Measurements from ENCODE around the gene SLC31A1.
"Not testable (repeated sequence)": the region's sequence is repeated elsewhere in the genome, so short reads cannot be mapped to it uniquely, and the experiment has no call there.

SLC31A1 gene

GRCh38 chr9:113289091-113289490 is 67.7 kb downstream of the SLC31A1 start:
- H3K4me3 ChIP-seq (ENCODE audit: low read length) = no peak overlapping the region
- H3K27me3 ChIP-seq (ENCODE audit: insufficient read depth, low read length) = no peaks in the 10 kb centered on the region
- no peaks in the 10 kb centered on the region for H3K4me1 ChIP-seq (ENCODE audit: insufficient read depth, low read length)
- no peaks in the 10 kb centered on the region for H3K9me3 ChIP-seq (ENCODE audit: low read length)
- peaks cover 88% of the 10 kb centered on the region for H3K36me3 ChIP-seq (ENCODE audit: insufficient read depth, low read length)
- H2AFZ ChIP-seq (ENCODE audit: low read depth, low read length) = no peak overlapping the region

GRCh38 chr9:113290052-113290607 is 68.8 kb downstream of the SLC31A1 start:
- Histone ChIP-seq H2AFZ (ENCODE audit: low read depth, low read length) (no peak overlapping the region), H3K36me3 (ENCODE audit: insufficient read depth, low read length) (peaks cover 80% of the 10 kb centered on the region), H3K27me3 (ENCODE audit: insufficient read depth, low read length) (no peaks in the 10 kb centered on the region)

GRCh38 chr9:113293285-113293878 is 72.0 kb downstream of the SLC31A1 start:
- no peaks in the 10 kb centered on the region for H3K9me3 ChIP-seq (ENCODE audit: low read length)
- H3K36me3 ChIP-seq (ENCODE audit: insufficient read depth, low read length) = peaks cover 54% of the 10 kb centered on the region
- no peak overlapping the region for H2AFZ ChIP-seq (ENCODE audit: low read depth, low read length)

More at GRCh38 chr9:113290052-113290607, 68.8 kb downstream of the SLC31A1 start:
- Histone ChIP-seq H3K4me3 (ENCODE audit: low read length) (no peak overlapping the region), H3K9me3 (ENCODE audit: low read length) (no peaks in the 10 kb centered on the region), H3K4me1 (ENCODE audit: insufficient read depth, low read length) (no peaks in the 10 kb centered on the region)

GRCh38 chr9:113296247-113296646 is 74.9 kb downstream of the SLC31A1 start:
- H3K27me3 ChIP-seq (ENCODE audit: insufficient read depth, low read length); H3K4me1 ChIP-seq (ENCODE audit: insufficient read depth, low read length); H2AFZ ChIP-seq (ENCODE audit: low read depth, low read length); H3K9me3 ChIP-seq (ENCODE audit: low read length); H3K4me3 ChIP-seq (ENCODE audit: low read length): not testable (repeated sequence)
- peaks cover 29% of the 10 kb centered on the region for H3K36me3 ChIP-seq (ENCODE audit: insufficient read depth, low read length)

More at GRCh38 chr9:113293285-113293878, 72.0 kb downstream of the SLC31A1 start:
- Histone ChIP-seq H3K4me3 (ENCODE audit: low read length) (no peak overlapping the region), H3K4me1 (ENCODE audit: insufficient read depth, low read length) (no peaks in the 10 kb centered on the region), H3K27me3 (ENCODE audit: insufficient read depth, low read length) (no peaks in the 10 kb centered on the region)

GRCh38 chr9:113296796-113297558 is 75.6 kb downstream of the SLC31A1 start:
- Histone ChIP-seq H3K27me3 (ENCODE audit: insufficient read depth, low read length) (no peaks in the 10 kb centered on the region), H3K4me1 (ENCODE audit: insufficient read depth, low read length) (no peaks in the 10 kb centered on the region), H2AFZ (ENCODE audit: low read depth, low read length) (no peak overlapping the region), H3K9me3 (ENCODE audit: low read length) (no peaks in the 10 kb centered on the region), H3K4me3 (ENCODE audit: low read length) (no peak overlapping the region), H3K36me3 (ENCODE audit: insufficient read depth, low read length) (peaks cover 21% of the 10 kb centered on the region)

- peaks cover 8% of the 10 kb centered on the region for H3K36me3 ChIP-seq (ENCODE audit: insufficient read depth, low read length)
- H3K27me3 ChIP-seq (ENCODE audit: insufficient read depth, low read length) = no peaks in the 10 kb centered on the region
- H3K9me3 ChIP-seq (ENCODE audit: low read length) = no peaks in the 10 kb centered on the region
- H3K4me3 ChIP-seq (ENCODE audit: low read length) = no peak overlapping the region
- no peaks in the 10 kb centered on the region for H3K4me1 ChIP-seq (ENCODE audit: insufficient read depth, low read length)
- no peak overlapping the region for H2AFZ ChIP-seq (ENCODE audit: low read depth, low read length)
Observed at GRCh38 chr9:113298311-113298710, 77.0 kb downstream of the SLC31A1 start.

- peaks cover 2% of the 10 kb centered on the region for H3K36me3 ChIP-seq (ENCODE audit: insufficient read depth, low read length)
- no peaks in the 10 kb centered on the region for H3K9me3 ChIP-seq (ENCODE audit: low read length)
- H3K4me3 ChIP-seq (ENCODE audit: low read length) = no peak overlapping the region
- H3K27me3 ChIP-seq (ENCODE audit: insufficient read depth, low read length) = no peaks in the 10 kb centered on the region
- no peak overlapping the region for H2AFZ ChIP-seq (ENCODE audit: low read depth, low read length)
- no peaks in the 10 kb centered on the region for H3K4me1 ChIP-seq (ENCODE audit: insufficient read depth, low read length)
Observed at GRCh38 chr9:113298924-113299770, 77.8 kb downstream of the SLC31A1 start.

GRCh38 chr9:113299800-113300292 is 78.5 kb downstream of the SLC31A1 start:
- Histone ChIP-seq H3K36me3 (ENCODE audit: insufficient read depth, low read length) (no peaks in the 10 kb centered on the region), H3K4me3 (ENCODE audit: low read length) (no peak overlapping the region)

GRCh38 chr9:113301548-113301947 is 80.2 kb downstream of the SLC31A1 start:
- H2AFZ ChIP-seq (ENCODE audit: low read depth, low read length) = no peak overlapping the region
- H3K36me3 ChIP-seq (ENCODE audit: insufficient read depth, low read length) = no peaks in the 10 kb centered on the region

More at GRCh38 chr9:113299800-113300292, 78.5 kb downstream of the SLC31A1 start:
- no peak overlapping the region for H2AFZ ChIP-seq (ENCODE audit: low read depth, low read length)
- no peaks in the 10 kb centered on the region for H3K27me3 ChIP-seq (ENCODE audit: insufficient read depth, low read length)
- H3K4me1 ChIP-seq (ENCODE audit: insufficient read depth, low read length) = no peaks in the 10 kb centered on the region
- H3K9me3 ChIP-seq (ENCODE audit: low read length) = no peaks in the 10 kb centered on the region

GRCh38 chr9:113302792-113303418 is 81.6 kb downstream of the SLC31A1 start, which contains the start of gene RNF183:
Gene RNF183 (minus strand): TSS chr9:113303376. CDS start chr9:113298184, 5,192 bp downstream.
- no peaks in the 10 kb centered on the region for H3K27me3 ChIP-seq (ENCODE audit: insufficient read depth, low read length)
- H3K36me3 ChIP-seq (ENCODE audit: insufficient read depth, low read length) = no peaks in the 10 kb centered on the region
- H3K9me3 ChIP-seq (ENCODE audit: low read length) = no peaks in the 10 kb centered on the region
- H3K4me1 ChIP-seq (ENCODE audit: insufficient read depth, low read length) = no peaks in the 10 kb centered on the region
- H2AFZ ChIP-seq (ENCODE audit: low read depth, low read length) = no peak within 1 kb of the TSS
- H3K4me3 ChIP-seq (ENCODE audit: low read length) = no peak within 1 kb of the TSS

More at GRCh38 chr9:113301548-113301947, 80.2 kb downstream of the SLC31A1 start:
- Histone ChIP-seq H3K4me1 (ENCODE audit: insufficient read depth, low read length) (no peaks in the 10 kb centered on the region), H3K9me3 (ENCODE audit: low read length) (no peaks in the 10 kb centered on the region), H3K4me3 (ENCODE audit: low read length) (no peak overlapping the region), H3K27me3 (ENCODE audit: insufficient read depth, low read length) (no peaks in the 10 kb centered on the region)

- no peaks in the 10 kb centered on the region for H3K4me1 ChIP-seq (ENCODE audit: insufficient read depth, low read length)
Observed at GRCh38 chr9:113306566-113306965, 85.2 kb downstream of the SLC31A1 start.

GRCh38 chr9:113307396-113307975 is 86.1 kb downstream of the SLC31A1 start:
- no peaks in the 10 kb centered on the region for H3K9me3 ChIP-seq (ENCODE audit: low read length)
- H3K4me1 ChIP-seq (ENCODE audit: insufficient read depth, low read length) = no peaks in the 10 kb centered on the region
- H3K36me3 ChIP-seq (ENCODE audit: insufficient read depth, low read length) = no peaks in the 10 kb centered on the region
- no peak overlapping the region for H2AFZ ChIP-seq (ENCODE audit: low read depth, low read length)
- no peaks in the 10 kb centered on the region for H3K27me3 ChIP-seq (ENCODE audit: insufficient read depth, low read length)
- no peak overlapping the region for H3K4me3 ChIP-seq (ENCODE audit: low read length)

More at GRCh38 chr9:113306566-113306965, 85.2 kb downstream of the SLC31A1 start:
- Histone ChIP-seq H3K27me3 (ENCODE audit: insufficient read depth, low read length) (no peaks in the 10 kb centered on the region), H2AFZ (ENCODE audit: low read depth, low read length) (no peak overlapping the region), H3K36me3 (ENCODE audit: insufficient read depth, low read length) (no peaks in the 10 kb centered on the region), H3K9me3 (ENCODE audit: low read length) (no peaks in the 10 kb centered on the region), H3K4me3 (ENCODE audit: low read length) (no peak overlapping the region)
